HG03571 (cell line): ENCODE data around the gene CELF5.
"Not testable (repeated sequence)": the region's sequence is repeated elsewhere in the genome, so short reads cannot be mapped to it uniquely, and the experiment has no call there.

Experiments used
- ATAC-seq: cut with Tn5 transposase; IDR thresholded peaks from one replicate; pipeline ENCODE4 v1.9.1; 2021; ENCODE audit not compliant: unreplicated experiment

Gene CELF5

GRCh38 chr19:3206216-3206953 is 18.1 kb upstream of the CELF5 start:
- no peak for ATAC-seq

DNA sequence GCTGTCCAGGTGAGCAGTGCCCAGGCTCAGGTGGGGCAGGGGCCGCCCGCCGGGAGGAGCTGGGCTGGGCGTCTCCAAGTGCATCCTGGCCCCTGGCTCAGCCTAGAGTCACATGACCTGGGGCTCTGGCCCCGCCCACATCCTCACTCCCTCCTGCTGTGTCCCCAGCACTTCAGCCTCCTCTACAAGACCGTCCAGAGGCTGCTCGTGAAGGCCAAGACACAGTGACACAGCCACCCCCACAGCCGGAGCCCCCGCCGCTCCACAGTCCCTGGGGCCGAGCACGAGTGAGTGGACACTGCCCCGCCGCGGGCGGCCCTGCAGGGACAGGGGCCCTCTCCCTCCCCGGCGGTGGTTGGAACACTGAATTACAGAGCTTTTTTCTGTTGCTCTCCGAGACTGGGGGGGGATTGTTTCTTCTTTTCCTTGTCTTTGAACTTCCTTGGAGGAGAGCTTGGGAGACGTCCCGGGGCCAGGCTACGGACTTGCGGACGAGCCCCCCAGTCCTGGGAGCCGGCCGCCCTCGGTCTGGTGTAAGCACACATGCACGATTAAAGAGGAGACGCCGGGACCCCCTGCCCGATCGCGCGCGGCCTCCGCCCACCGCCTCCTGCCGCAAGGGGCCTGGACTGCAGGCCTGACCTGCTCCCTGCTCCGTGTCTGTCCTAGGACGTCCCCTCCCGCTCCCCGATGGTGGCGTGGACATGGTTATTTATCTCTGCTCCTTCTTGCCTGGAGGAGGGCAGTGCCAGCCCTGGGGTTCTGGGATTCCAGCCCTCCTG is 16.8 kb upstream of the CELF5 start:
- ATAC-seq = no peak

DNA sequence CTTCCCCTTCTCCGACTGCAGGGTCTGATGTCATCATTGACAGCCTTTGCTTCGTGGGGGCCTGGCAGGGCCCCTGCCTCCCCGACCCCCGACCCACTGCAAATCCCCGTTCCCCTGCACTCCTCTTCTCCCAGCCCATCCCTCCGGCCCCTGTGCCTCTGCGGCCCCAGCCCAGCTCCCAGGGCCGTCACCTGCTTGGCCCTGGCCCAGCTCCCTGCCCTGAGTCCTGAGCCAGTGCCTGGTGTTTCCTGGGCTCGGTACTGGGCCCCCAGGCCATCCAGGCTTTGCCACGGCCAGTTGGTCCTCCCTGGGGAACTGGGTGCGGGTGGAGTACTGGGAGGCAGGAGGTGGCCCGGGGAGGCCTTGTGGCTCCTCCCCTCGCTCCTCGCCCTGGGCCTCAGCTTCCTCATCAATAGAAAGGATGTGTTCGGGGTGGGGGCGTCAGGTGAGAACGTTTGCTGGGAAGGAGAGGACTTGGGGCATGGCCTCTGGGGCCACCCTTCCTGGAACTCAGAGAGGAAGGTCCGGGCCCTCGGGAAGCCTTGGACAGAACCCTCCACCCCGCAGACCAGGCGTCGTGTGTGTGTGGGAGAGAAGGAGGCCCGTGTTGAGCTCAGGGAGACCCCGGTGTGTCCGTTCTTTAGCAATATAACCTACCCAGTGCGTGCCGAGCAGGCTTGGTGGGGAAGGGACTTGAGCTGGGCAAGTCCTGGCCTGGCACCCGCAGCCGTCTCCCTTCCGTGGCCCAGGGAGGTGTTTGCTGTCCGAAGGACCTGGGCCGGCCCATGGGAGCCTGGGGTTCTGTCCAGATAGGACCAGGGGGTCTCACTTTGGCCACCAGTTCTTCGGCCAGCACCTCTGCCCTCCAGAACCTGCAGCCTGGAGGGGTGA is 15.9 kb upstream of the CELF5 start:
- ATAC-seq = no peak

DNA sequence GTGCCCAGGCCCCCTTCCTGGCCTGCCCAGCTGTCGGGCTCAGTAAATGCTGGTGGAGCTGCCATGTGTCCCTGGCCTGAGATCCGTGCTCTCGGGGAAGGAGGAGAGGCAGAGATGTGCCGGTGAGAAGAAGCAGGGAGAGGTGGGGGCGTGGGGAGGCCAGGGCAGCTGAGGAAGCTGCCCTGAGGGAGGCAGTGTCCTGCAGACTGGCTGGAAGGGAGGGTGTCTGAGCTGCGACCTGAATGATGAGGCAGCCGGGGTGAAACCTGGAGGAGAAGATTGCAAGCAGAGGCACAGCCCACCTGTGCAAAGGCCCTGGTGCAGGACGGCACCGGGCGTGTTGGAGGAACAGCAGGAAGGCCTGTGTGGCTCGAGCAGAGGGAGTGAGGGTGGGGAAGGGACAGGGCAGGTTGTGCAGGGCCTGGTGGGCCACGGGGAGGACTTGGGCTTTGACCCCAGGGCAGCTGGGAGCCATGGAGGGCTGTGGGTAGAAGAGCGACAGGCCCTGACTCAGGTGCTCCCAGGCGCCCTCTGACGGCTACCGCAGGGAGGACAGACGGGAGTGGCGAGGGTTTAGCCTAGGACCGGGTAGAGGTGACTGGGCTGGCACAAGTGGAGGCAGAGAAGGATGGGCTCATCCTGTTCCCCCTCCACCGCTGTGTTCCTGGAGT is 14.0 kb upstream of the CELF5 start:
- ATAC-seq = no peak

- ATAC-seq = no peak
These were observed 13.3 kb upstream of the CELF5 start for GRCh38 chr19:3211191-3211590.

DNA sequence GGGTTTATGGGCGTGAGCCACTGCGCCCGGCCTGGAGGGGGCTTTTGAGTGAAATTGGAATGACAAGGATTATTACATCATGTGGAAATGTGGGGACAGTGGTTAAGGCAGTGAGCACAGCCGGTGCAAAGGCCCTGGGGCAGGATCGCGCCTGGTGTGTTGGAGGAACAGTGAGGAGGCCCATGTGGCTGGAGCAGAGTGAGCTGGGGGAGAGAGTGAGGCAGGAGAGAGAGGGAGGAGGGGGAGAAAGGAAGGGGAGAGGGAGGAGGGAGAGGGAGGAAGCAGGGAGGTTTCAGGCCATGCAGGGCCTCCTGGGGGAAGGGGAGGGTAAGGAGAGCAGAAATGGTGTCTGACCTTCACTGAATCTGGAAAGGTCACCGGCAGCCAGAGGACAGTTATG is 11.3 kb upstream of the CELF5 start:
- ATAC-seq = no peak

- no peak for ATAC-seq
These were observed 7.6 kb upstream of the CELF5 start for GRCh38 chr19:3216874-3217273.

DNA sequence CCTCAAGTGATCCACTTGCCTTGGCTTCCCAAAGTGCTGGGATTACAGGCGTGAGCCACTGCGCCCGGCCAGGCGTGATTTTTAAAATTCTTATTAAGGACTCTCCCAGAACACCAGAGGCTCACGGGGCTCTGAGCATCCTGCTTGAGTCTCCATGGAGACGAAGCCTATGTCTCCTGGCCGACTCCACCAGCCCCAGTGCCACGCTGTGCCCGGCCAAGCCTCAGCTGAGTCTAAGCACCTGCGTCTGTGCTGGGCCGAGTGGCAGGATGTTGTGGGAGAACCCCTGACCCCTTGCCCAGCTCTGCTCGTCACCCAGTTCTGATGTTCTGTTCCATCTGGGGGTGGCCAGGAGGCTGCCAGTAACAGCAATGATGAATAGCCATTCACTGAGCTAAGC is 3.9 kb upstream of the CELF5 start:
- no peak for ATAC-seq

DNA sequence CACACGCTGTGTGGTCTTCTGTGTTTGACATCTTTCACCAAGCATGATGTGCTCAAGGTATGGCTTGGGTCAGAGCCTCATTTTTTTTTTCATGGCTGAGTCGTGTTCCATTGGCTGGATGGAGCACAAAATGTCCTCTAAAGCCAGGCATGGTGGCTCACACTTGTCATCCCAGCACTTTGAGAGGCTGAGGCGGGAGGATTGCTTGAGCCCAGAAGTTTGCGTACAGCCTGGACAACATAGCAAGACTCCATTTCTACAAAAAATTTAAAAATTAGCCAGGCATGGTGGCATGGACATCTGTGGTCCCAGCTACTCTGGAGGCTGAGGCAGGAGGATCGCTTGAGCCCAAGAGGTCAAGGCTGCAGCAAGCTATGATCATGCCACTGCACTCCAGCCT is 2.9 kb upstream of the CELF5 start:
- ATAC-seq = not testable (repeated sequence)

GRCh38 chr19:3222709-3223108 is 1.8 kb upstream of the CELF5 start:
- ATAC-seq = no peak

DNA sequence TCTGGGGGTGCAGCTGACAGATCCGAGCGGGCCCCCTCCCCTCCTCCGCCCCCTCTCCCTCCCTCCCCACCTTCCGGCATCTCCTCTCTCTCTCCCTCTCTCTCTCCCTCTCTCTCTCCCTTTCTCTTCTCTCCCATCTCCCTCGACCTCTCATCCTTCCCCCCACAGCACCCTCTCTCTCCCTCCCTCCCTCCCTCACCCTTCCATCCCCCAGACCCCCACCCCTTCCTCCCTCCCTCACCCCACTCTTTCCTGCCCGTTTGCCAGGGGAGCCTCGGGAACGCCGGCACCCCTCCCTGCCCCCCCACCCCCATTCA is 666 bp downstream of the CELF5 start:
- no peak for ATAC-seq

GRCh38 chr19:3225677-3226093 is 1.2 kb downstream of the CELF5 start:
- no peak for ATAC-seq

- ATAC-seq = no peak
These were observed 2.7 kb downstream of the CELF5 start for GRCh38 chr19:3227054-3227626.

DNA sequence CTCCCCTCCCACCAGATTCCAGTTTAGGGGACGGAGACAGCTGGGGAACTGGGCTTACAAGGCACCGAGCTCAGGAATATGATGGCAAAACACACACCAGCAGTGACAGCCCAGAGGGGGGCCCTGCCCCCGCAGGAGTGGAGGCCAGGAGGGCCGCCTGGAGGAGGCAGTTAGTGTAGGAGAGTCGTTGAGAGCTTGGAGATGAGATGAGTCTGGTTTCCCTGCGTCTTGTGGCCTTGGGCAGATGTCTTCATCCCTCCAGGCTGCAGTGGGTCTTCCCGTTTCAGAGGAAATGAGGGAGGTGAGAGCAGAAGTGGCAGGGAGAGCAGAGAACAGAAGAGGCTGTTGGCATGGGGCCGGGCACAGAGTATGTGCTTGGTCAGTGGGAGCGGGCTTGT is 4.9 kb downstream of the CELF5 start:
- ATAC-seq = no peak

DNA sequence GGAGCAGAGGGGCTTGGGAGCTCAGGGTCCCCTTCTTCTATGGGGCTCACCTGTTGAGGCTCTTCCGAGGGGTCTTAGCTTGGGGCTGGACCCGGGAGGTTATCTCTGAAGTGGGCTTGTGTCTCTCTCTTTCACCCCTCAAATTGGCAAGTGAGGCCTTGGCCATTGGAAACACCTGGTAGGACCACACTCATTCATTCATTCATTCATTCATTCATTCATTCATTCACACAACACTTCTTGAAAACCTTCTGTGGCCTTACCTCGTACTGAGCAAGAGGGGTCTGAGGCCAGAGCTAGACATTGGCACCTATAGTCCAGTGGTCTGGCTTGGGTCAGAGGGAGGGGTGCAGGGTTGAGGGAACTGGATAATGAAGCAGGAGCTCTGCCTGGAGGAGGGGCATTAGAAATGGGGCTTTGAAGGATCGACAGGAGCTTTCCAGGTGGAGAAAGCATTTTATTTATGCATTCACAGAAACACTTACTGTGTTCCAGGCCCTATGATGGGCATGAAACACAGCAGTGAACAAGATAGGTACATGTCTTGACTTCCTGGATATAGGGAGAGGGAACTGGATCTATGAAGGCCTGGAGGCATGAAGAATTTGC is 5.5 kb downstream of the CELF5 start:
- no peak for ATAC-seq

GRCh38 chr19:3231288-3231687 is 6.8 kb downstream of the CELF5 start:
- ATAC-seq = no peak

DNA sequence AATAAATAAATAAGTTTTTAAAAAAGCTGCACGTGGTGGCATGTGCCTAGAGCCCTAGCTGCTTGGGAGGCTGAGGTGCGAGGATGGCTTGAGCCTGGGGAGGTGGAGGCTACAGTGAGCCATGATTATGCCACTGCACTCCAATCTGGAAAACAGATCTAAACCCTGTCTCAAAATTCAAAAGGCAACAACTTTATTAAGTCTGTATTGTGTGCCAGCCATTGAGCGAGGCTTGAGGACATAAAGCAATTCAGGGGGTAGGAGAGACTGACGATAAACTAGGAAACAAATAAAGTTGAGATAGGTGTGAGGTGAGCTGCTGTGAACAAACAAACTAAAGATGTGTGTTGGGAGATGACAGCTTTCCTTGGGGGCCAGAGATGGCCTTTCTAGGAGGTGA is 8.7 kb downstream of the CELF5 start:
- no peak for ATAC-seq

GRCh38 chr19:3233831-3234230 is 9.4 kb downstream of the CELF5 start:
- ATAC-seq = no peak

- no peak for ATAC-seq
These were observed 10.3 kb downstream of the CELF5 start for GRCh38 chr19:3234800-3235199.

DNA sequence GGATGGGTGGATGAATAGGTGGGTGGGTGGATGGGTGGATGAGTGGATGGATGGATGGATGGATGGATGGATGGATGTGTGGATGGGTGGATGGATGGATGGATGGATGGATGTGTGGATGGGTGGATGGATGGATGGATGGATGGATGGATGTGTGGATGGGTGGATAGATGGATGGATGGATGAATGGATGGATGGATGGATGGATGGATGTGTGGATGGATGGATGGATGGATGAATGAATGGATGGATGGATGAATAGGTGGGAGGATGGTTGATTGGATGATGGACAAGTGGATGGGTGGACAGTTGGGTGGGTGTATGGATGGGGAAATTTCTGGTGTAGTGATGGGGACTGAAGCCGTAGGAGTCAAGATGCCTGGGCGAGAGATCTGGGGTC is 11.1 kb downstream of the CELF5 start:
- not testable (repeated sequence) for ATAC-seq
